Tibial artery (tissue), 4 donors: ENCODE data around the gene TSPAN7.
A peak's percentile ranks its signal among the peaks of the same experiment; 100 is the strongest.

Source experiments
- DNase-seq, 2 donors: peaks; one replicate each; pipeline ENCODE4 v3.0.0-alpha.2; 2019
- H3K27ac ChIP-seq, 2 donors: fragments of 200-600 bp; sonication (generic) in 1 of 2; 1 replicate in 1 of 2; 2 replicates in 1 of 2; pipeline ENCODE4 v1.5.1; 2018 to 2019; ENCODE audit warnings: mild to moderate bottlenecking in 1 of 2
- H3K27me3 ChIP-seq, 2 donors: fragments of 200-600 bp; sonication (generic) in 1 of 2; one replicate each; pipeline versions ENCODE4 v1.5.1 to v1.6.0; 2016 to 2019
- H3K36me3 ChIP-seq, 3 donors: fragments of 200-600 bp; sonication (generic) in 2 of 3; one replicate each; pipeline ENCODE4 v1.5.1; 2016 to 2019; ENCODE audit warnings: mild to moderate bottlenecking in 2 of 3
- H3K4me1 ChIP-seq, 4 donors: fragments of 200-600 bp; sonication (generic) in 2 of 4; 1 replicate in 3 of 4; 2 replicates in 1 of 4; pipeline ENCODE4 v1.5.1; 2016 to 2019
- H3K4me3 ChIP-seq, 2 donors: fragments of 200-600 bp; sonication (generic) in 1 of 2; 1 replicate in 1 of 2; 2 replicates in 1 of 2; pipeline ENCODE4 v1.5.1; 2018 to 2019; ENCODE audit warnings: mild to moderate bottlenecking in 2 of 2
- H3K9me3 ChIP-seq, 3 donors: fragments of 200-600 bp; sonication (generic) in 1 of 3; one replicate each; pipeline ENCODE4 v1.5.1; 2016 to 2019
- intact Hi-C: fragments of 100-400 bp; cut with DNase I; formaldehyde crosslinking; loops from one replicate; pipeline ENCODE4 v1.15.0; 2023; ENCODE audit warnings: low total_unique reads
- TF ChIP-seq, protein P1 (sequence below), 2 experiments: fragments of 200-600 bp in 1 of 2; fragments of 450-650 bp in 1 of 2; IDR thresholded peaks; one replicate each; pipeline ENCODE4 v1.5.1; 2017 to 2019; ENCODE audit warnings: antibody characterized with exemption in 2 of 2, mild to moderate bottlenecking in 1 of 2, moderate library complexity in 1 of 2

The TSPAN7 gene, protein sequence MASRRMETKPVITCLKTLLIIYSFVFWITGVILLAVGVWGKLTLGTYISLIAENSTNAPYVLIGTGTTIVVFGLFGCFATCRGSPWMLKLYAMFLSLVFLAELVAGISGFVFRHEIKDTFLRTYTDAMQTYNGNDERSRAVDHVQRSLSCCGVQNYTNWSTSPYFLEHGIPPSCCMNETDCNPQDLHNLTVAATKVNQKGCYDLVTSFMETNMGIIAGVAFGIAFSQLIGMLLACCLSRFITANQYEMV

DNA sequence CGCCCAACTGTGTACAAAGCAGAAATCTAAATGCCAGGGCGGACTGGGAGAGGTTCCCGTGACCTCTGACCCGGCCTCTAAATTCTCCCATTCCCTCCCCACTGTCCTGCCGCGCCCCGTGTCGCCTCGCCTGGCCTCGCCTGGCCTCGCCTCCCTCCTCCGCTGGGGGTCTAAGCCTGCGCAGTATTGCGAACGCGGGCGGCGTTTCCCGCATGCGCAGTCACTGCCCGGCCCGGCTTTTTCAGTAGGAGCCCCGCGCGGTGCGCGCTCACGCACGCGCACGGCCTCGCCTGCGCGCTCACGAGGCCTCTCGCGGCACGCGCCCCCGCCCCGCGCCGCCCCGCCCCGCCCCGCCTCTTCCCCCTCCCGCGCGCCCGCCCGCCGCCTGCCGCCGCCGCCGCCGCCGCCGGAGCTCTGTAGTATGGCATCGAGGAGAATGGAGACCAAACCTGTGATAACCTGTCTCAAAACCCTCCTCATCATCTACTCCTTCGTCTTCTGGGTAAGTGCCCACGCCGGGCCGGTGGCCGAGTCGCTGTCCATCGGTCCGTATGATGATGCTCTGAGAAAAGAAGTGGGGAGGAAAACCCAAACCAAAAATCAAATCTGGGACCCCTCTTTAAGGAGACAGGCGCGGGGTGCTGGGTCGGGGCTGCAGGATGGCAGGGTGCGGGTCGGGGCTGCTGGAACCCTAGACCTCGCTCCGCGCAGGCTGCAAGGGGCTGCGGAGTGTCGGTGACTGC is at the start of gene TSPAN7:
Gene TSPAN7, plus strand, starts transcription at position 417 of the 743 bp plus-strand sequence. Its CDS starts 5 bp downstream, at position 422.
- intact Hi-C loops: no loop called here
- TF ChIP-seq, protein P1, sequence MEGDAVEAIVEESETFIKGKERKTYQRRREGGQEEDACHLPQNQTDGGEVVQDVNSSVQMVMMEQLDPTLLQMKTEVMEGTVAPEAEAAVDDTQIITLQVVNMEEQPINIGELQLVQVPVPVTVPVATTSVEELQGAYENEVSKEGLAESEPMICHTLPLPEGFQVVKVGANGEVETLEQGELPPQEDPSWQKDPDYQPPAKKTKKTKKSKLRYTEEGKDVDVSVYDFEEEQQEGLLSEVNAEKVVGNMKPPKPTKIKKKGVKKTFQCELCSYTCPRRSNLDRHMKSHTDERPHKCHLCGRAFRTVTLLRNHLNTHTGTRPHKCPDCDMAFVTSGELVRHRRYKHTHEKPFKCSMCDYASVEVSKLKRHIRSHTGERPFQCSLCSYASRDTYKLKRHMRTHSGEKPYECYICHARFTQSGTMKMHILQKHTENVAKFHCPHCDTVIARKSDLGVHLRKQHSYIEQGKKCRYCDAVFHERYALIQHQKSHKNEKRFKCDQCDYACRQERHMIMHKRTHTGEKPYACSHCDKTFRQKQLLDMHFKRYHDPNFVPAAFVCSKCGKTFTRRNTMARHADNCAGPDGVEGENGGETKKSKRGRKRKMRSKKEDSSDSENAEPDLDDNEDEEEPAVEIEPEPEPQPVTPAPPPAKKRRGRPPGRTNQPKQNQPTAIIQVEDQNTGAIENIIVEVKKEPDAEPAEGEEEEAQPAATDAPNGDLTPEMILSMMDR (IDR thresholded peaks at IDR 0.05): no peak
- DNase-seq: peak; percentile 59 to 82

DNA sequence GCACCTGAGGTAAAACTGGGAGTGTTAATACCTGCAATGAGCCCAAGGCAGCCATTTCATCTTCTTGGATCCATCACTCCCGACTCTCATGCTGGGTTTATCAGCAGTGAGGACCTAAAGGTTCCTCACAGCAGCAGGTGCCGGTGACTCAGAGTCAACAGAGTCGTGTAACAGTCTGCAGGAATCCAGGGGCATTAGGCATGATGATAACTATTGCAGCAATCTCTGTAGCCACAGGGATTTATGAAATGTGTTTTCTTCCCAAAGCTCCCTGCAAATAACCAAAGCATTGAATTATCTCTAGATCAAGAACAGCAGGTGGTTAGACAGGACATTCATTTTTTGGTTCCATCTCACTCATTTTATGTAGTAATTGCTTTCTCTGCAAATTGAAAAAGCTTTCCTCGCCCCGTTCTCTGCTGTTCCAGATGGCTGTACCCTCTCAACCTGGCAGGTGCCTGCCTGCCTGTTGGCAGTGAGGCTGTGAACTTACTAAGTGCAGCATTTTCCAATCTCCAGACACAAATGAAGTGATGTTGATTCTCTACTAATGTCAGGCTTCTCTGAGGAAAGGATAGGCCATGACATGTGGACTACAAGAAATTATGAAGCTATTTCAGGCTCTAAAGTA is 48.1 kb upstream of the TSPAN7 start:
- Histone ChIP-seq H3K27me3 (no peaks in the 10 kb centered on the region), H3K36me3 (no peaks in the 10 kb centered on the region), H3K4me3 (no peak overlapping the region), H3K27ac (no peak overlapping the region), H3K9me3 (no peaks in the 10 kb centered on the region), H3K4me1 (no peaks in the 10 kb centered on the region)
- DNase-seq: no peak
- TF ChIP-seq, protein P1 (IDR thresholded peaks at IDR 0.05): no peak
- intact Hi-C loops: no loop called here

More for the DNA sequence above, at the start of gene TSPAN7:
- Histone ChIP-seq H3K27ac (no peak within 1 kb of the TSS), H3K36me3 (no peaks in the 10 kb centered on the region), H3K4me3 (peak within 1 kb of the TSS; percentile 53 to 61), H3K27me3 (no peaks in the 10 kb centered on the region), H3K4me1 (peaks cover 0 to 4% (median 2%) of the 10 kb centered on the region in 4 donors), H3K9me3 (no peaks in the 10 kb centered on the region)

DNA sequence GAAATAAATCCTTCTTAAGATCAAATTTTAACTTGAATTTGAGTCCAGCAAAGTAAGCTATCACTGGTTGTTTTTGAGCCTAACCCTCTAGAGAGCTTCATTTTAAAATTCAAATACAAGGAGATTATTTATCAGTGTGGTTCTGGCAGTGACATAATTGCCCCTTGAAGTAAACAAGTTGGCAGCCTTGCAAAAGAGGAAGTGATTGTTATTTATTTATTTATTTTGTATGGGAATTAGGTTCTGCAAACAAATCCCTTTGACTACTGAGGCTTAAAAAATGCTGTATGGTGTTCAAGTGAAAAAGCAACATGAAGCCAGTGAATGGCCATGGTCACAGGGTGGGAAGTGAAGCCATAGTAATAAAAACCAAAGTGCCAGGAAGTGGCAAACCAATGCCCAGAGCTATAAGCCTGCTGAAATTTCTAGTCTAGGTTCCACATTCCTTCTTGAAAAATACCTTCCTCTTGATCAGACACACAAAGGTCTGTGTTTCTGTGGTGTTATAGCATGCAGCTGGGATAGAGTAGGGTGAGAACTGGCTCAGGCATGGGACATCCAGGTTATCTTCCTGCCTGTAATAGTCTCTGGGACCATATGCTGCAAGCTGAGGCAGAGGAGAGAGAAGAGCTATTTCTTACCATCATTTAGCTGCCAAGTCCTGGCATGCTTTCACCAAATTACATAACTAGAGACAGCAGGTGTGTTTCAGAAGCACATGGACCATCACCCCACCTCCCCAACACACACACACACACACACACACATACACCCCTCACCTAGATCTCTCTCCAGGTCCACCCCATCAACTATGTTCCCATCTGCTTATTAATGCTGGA is 47.1 kb upstream of the TSPAN7 start:
- H3K9me3 ChIP-seq: no peaks in the 10 kb centered on the region
- intact Hi-C loops: no loop called here
- H3K27me3 ChIP-seq: no peaks in the 10 kb centered on the region
- H3K36me3 ChIP-seq: no peaks in the 10 kb centered on the region
- no peak overlapping the region for H3K27ac ChIP-seq
- TF ChIP-seq, protein P1 (IDR thresholded peaks at IDR 0.05): no peak
- H3K4me3 ChIP-seq: no peak overlapping the region
- no peak for DNase-seq
- no peaks in the 10 kb centered on the region for H3K4me1 ChIP-seq

DNA sequence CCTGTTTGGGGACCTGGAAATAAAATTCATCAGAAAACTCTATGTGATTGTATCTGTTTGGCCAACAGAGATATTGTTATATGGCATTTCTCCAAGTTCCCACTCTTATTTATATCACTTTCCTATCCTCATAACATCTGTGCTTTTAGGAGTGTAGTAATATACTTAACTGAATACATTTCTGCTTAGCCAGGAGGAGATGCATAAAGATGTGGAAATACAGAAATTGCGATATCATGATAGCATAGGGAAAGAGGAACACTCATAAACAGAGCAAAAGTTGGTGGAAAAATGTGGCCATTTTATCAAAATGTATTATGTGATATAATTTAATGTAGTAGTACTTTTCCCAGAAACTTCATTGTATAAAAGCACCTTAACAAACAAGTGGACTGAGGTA is 46.1 kb upstream of the TSPAN7 start:
- no peaks in the 10 kb centered on the region for H3K27me3 ChIP-seq
- intact Hi-C loops: no loop called here
- no peak overlapping the region for H3K27ac ChIP-seq
- TF ChIP-seq, protein P1 (IDR thresholded peaks at IDR 0.05): no peak
- H3K9me3 ChIP-seq: no peaks in the 10 kb centered on the region
- no peak overlapping the region for H3K4me3 ChIP-seq
- H3K4me1 ChIP-seq: no peaks in the 10 kb centered on the region
- no peak for DNase-seq
- no peaks in the 10 kb centered on the region for H3K36me3 ChIP-seq

DNA sequence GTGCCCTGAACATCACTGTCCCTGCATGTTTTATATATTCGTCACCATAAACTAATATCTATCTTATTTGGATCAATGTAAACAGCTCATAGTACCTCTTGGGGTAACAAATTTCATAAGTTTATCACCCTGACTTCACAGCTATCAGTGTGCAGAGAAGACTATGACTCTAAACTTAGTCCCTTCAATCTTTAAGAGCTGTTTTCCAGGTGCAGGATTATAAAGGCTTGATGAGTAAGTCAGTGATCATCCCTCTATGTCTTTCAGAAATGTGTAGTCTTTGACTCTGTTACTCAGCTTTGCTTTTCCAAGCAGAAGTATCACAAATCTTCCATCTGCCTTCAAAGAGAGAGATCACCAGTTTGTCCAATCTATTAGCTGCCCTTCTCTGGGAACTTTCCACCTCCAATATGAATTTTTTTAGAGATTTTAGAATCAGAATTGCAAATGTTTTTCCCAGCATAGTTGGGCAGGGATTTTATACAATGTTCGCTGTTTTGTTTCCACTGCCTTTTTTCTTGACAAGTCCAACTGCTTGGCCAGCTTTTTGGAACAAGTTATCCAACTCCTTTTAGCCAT is 45.1 kb upstream of the TSPAN7 start:
- no peaks in the 10 kb centered on the region for H3K9me3 ChIP-seq
- H3K4me1 ChIP-seq: no peaks in the 10 kb centered on the region
- no peak overlapping the region for H3K4me3 ChIP-seq
- no peak overlapping the region for H3K27ac ChIP-seq
- H3K27me3 ChIP-seq: no peaks in the 10 kb centered on the region
- TF ChIP-seq, protein P1 (IDR thresholded peaks at IDR 0.05): no peak
- no peak for DNase-seq
- intact Hi-C loops: no loop called here
- H3K36me3 ChIP-seq: no peaks in the 10 kb centered on the region
